ENCODE data around the gene TRIOBP. TPM values are rescaled to one million over a fixed set of nuclear protein-coding genes. Genes with fewer than 3 reads are reported as not detected.
A peak's percentile ranks its signal among the peaks of the same experiment; 100 is the strongest.

Gene TRIOBP
- total RNA-seq, 1 donor from 2014 or later, result 15.7 TPM

DNA sequence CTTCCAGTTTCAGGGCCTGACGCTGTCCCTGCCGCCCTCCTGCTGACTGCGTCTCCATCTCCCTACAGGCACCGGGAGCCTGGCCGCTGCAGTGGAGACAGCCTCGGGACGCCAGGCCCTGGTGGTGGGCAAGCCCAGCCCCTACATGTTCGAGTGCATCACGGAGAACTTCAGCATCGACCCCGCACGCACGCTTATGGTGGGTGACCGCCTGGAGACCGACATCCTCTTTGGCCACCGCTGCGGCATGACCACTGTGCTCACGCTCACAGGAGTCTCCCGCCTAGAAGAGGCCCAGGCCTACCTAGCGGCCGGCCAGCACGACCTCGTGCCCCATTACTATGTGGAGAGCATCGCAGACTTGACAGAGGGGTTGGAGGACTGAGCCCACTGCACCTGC, 31.4 kb upstream of the TRIOBP start:
- no peak for DNase-seq (ENCODE audit: low spot score)
- no peak for ATAC-seq

DNA sequence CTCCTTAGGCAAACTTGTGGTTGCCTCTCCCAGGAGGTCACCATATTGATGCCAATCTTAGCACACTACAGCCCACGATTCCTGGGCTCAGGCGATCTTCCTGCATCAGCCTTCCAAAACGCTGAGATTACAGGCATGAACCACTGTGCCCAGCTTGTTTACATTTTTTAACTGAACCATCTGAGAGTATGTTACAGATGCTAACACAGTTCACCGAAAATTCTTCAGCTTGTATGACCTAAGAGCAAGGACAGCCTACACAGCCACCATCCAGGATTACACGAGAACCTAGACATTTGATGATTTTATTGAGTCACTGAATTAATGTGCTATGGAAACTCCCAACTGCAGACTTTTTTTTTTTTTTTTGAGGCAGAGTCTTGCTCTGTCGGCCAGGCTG, 27.3 kb upstream of the TRIOBP start:
- DNase-seq (ENCODE audit: low spot score), result no peak
- no peak for ATAC-seq

DNA sequence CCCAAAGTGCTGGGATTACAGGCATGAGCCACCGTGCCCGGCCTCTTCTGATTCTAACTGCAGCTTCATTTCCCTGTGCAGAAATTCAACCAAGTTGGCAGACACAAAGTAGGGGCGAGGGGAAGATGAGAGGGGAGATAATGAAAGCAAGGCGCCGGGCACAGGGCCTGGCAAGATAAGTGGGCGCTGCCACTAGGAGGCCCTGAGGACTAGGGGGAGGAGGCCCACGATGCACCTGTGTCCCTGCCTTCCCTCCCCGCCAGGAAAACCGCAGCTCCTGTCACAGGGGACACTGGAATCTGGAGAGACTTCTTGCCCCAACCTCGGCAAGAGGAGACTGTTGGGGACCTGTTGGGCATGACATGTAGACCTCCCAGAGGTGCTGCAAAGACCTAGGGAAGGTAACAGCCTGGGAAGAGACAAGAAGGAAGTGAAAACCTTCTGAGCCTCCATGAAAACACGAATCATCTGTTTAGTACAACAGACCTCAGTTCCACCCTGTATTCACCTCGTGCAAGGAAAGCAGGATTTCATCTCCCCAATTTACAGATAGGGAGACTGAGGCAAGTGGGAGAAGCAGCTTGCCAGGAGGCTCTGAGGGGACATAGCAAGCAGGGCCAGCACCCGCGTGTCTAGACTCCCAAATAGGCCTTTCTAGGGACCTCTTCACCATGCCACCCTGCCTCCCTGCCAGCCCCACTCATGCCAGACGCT, 24.5 kb upstream of the TRIOBP start:
- no peak for ATAC-seq
- no peak for DNase-seq (ENCODE audit: low spot score)

DNA sequence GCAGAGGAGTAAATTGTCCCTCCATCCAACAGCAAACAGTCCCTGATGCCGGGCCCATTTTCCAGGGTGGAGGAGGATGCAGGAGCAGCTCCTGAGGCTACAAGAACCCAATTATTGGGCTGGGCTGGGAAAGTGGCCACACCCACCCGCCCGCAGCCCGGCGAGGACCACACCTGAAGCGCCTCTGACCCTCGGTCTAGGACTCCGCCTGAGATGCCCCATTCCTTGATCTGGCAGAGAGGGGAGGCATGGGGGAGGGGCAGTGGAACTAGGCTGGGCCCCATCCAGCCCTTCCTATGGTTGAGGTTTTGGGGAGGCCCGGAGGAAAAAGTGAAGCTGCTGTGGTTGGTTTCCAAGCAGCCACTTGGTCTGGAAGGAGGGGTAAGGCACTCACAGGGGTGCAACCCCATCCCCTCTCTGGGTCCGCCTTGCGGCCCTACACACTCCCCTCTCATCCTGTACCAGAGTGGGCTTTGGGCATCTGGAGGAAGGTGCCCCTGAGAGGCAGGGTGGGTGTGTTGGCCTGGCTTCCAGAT, 23.9 kb upstream of the TRIOBP start:
- DNase-seq (ENCODE audit: low spot score), result no peak
- ATAC-seq, result no peak

DNA sequence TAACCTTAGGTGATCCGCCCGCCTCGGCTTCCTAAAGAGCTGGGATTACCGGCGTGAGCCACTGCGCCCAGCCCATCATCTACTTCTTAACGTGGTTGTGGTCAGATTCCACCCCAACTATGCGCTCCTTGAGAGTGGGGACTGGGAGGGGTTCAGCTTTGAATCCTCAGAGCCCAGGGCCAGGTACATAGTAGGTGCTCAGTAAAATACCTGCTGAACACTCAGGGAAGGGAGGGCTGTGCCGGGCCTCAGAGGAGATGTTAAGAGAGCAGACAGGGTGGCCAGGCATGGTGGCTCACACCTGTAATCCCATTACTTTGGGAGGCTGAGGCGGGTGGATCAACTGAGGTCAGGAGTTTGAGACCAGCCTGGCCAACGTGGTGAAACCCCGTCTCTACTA, 22.6 kb upstream of the TRIOBP start:
- ATAC-seq, result no peak
- no peak for DNase-seq (ENCODE audit: low spot score)

DNA sequence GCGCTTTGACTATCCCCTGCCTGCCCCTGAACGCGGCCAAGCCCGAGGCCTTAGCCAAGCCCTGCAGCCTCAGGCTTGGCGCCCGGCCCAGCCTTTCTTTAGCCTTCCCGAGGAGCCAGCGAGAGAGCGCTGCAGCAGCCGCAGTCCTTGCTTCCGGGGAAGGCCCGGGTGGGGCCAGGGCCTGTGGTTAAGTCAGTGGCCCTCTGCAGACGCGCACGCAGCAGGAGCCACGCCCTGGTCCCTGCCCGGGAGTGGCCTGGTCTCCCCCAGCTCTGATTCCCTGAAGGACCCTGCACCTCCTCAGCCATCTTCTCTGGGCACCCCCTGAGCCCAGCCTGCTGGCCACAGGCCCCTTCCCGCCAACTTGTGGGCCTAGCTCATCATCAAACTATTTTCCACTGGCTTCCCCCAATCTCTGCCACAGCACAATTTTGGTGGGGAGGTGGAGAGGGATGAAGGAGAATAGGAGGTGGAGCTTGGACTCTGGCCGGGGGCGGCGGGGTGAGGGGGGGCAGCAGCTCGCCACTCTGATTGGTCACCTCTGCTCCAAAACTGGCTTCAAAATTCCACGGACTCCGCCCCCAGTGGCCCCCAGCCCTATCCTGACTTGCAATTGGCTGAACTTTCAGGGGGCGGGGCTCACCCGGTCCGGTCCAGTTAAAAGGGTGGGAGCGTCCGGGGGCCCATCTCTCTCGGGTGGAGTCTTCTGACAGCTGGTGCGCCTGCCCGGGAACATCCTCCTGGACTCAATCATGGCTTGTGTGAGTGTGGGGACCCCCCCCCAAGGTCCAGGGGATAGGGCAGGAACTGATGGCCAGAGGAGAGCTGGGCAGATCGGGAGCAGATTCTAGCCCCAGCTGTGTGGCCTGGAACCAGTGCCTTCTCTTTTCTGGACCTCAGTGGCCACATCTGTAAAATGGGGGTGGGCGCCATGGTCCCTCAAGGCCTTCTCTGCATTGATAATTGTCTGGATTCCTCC, 21.6 kb upstream of the TRIOBP start, which contains the start of gene LGALS1:
TSS of gene LGALS1 (plus strand) at position 686 of the 979 bp plus-strand sequence. CDS start at position 753, 67 bp downstream.
- ATAC-seq (peak; percentile 72), DNase-seq (ENCODE audit: low spot score) (peak; percentile 94)

DNA sequence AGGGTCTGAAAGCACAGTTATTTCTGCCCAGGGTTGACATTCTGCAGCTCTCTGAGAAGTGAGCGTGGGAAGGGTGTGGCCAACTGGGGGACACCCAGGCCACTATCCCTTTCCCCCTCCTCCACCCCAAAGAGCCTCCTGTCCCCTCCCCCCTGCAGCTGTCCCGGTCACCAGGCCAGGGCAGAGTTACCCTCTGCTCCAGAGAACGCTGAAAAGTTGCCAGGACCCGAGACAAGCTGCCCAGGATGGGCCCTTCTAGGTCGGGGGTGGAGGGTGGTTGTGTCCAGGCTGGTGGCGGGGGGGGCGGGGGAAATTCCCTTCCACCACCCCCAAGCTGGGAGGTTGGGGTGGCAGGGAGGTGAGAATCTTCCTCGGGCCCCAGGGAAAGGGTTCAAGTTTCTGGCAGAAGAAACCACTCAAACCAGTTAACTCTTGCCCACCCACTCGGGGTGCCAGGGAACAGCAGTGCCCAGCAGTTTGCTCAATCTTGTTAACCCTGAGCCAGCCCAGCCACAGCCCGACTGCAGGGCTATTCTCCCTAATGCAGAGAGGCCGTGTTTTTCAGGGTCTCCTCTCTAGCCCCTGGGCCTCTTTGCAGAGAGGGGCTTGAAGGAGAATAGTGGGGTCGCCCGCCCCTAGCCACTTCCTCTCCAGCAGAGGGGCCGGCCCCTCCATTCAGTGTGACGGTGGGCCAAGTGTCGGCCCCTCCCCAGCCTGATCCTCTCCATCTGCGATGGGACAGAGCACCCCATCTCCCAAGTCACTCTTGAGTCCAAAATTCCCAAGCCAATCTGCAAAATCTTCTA, 20.7 kb upstream of the TRIOBP start:
- peak; percentile 92 for DNase-seq (ENCODE audit: low spot score)
- peak; percentile 73 for ATAC-seq

DNA sequence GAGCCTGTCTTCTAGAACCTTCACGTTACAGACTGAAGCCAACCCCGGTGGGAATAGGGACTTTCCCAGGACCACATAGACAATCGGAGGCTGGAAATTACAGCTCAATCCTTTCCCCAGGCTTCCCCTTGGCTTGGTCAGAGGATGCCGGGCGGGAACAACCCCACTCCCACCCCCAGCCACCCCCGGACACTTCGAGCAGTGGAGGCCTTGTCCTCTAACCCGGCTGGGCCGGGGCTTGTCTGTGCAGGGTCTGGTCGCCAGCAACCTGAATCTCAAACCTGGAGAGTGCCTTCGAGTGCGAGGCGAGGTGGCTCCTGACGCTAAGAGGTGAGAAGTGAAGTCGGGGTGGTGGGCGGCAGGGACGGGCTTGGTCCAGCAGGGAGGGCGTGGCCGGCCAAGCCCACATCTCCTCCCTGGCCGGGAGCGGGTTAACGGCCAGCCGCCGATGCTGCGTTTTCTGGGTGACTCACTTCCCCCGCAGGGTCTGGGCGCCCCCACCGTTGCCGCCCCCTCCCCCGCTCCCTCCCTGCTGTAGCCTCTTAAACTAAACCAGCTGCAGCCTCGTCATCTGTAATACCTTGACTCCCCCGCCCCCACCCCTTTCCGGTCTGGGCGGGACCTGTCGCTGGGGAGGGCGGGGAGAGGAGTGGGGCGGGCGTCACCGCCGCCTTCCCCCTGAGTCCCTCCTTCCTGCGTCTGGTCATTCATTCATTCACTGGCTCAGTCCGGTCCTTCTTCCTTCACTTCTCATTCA, 19.9 kb upstream of the TRIOBP start:
- peak; percentile 44 for ATAC-seq

DNA sequence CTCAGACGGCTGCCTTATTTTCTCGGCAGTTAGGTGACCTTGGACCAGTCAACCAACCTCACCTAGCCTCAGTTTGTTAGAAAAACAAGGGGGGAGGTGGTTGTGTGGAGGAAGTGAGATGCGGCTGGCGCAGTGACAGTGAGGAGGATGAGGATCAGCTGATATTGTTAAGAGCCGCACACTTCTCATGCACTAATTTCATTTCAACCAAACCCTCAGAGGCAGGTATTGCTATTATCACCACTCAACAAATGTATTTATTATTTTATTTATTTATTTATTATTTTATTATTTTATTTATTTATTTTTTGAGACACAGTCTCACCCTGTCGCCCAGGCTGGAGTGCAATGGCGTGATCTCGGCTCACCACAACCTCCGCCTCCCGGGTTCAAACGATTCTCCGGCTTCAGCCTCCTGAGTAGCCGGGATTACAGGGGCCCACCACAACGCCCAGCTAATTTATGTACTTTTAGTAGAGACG, 19.3 kb upstream of the TRIOBP start:
- no peak for DNase-seq (ENCODE audit: low spot score)

More for the DNA sequence above, 19.9 kb upstream of the TRIOBP start:
- peak; percentile 86 for DNase-seq (ENCODE audit: low spot score)

DNA sequence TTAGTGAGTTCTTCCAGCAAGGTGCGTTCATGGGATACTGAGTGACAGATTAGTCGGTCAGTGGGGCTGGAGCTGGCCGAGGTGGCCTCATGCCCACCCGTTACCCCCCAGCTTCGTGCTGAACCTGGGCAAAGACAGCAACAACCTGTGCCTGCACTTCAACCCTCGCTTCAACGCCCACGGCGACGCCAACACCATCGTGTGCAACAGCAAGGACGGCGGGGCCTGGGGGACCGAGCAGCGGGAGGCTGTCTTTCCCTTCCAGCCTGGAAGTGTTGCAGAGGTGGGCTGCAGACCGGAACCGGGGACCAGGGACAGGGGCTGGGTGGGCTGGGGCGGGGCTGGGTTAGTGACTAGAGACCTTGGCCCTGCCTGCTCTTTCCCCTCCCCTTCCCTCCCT, 18.5 kb upstream of the TRIOBP start:
- no peak for DNase-seq (ENCODE audit: low spot score)
- ATAC-seq, result no peak

More for the DNA sequence above, 19.3 kb upstream of the TRIOBP start:
- ATAC-seq, result no peak

DNA sequence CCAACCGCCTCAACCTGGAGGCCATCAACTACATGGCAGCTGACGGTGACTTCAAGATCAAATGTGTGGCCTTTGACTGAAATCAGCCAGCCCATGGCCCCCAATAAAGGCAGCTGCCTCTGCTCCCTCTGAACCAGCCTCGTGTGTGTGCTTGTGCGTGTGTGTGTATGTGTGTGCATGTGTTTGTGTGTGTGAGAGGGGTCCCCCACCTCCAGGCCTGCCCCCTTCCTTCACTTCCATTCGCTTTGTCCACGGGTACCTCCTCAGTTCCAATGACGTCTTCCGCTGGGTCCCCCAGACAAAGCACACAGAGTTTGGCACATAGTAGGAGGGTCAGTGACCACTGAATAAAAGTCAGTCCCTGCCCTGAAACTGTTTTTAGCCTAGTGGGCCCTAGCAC, 17.2 kb upstream of the TRIOBP start:
- DNase-seq (ENCODE audit: low spot score) (no peak), ATAC-seq (no peak)

DNA sequence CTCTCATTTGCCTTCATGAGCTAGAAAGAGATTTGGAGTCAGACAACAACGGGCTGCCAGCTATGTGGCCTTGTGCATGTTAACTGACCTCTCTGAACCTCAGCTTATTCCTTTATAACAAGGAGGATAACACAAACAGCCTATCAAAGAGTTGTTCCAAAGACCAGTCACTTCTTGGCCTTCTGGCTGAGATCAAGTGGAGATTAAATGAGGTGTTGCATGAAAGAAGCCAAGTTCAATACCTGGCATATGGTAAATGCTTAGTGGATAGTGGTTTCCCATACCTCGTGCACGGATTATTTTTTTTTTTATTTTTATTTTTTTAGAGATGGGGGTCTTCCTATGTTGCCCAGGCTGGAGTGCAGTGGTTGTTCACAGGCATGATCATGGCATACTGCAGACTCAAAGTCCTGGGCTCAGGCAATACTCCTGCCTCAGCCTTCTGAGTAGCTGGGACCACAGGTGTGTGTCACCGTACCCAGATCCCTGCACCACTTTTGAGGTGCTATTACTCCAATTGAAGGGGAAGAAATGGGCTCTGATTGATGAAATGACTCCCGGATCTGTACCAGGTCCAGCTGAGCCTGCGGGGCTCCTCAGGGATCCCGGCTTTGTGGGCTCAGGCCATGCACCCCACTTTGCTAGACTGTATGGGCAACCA, 16.5 kb upstream of the TRIOBP start:
- ATAC-seq (no peak), DNase-seq (ENCODE audit: low spot score) (no peak)

DNA sequence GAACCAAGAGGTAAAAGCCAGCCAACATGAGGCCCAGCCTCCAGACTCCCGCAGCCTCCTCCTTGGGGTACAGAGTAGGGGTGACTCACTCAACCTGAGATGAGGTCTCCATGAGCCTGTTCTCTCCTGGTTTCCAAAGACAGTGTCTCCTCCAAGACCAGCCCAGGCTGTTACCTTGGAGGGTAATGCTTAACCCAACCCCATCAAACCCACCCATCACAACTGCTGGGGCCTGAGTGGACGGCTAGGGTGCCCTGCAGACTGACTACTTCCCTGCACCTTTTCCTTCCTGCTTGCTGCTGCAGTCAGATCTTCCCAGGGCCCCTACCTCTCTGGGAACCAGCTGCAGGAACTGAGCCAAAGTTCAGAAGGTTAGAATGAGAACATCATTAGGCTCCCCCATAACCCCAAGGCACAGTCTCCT, 15.8 kb upstream of the TRIOBP start:
- DNase-seq (ENCODE audit: low spot score), result no peak

DNA sequence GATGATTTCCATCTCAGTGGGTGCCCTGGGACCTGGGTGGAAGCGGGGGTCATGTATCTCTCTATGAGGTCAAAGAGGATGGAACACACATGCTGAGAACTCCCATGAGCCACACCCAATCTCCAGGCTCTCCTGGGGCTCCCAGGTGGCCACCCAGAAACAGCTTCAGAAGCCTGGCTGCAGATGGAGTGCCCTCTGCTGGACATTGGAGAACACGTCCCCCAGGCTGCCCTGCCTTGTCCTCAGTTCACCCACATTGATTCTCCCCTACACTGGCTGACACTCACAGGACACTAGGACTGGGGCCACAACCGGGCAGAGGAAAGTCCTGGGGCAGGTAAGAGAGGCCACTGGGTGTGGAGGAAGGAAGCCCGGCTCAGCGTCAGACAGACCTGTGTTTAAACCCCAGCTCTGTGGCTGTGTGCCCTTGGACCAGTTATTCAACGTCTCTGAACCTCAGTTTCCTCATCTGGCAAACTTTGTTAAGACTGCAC, 15.2 kb upstream of the TRIOBP start:
- ATAC-seq (peak; percentile 81), DNase-seq (ENCODE audit: low spot score) (peak; percentile 86)

More for the DNA sequence above, 15.8 kb upstream of the TRIOBP start:
- no peak for ATAC-seq

DNA sequence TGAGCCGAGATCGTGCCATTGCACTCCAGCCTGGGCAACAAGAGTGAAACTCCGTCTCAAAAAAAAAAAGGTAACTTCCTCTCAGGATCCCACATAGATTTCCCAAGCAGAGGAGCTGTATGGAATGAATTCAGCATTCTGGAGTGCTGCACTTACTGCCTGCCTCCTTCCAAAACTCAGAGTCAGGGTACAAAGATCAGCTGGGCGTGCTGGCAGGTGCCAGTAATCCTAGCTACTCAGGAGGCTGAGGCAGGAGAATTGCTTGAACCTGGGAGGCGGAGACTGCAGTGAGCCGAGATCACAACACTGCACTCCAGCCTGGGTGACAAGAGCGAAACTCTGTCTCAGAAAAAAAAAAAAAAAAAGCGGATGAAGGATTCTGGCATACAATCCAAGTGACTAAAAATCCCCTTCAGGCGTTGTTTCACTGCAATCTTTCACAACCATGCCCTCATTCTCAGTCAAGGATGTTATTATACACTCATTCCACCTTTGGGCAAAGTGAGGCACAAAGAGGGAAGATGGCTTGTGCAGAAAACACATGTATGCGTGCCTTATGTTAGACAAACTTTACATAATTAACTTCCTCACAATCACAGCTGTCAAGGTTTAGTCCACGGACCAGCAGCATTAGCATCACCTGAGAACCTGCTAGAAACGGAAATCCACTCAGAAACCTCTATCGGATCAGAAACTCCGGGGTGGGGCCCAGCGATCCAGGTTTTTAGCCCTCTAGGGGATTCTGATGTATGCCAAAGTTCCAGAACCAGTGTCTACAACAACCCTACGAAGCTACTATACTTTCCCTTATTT, 11.8 kb upstream of the TRIOBP start:
- peak; percentile 71 for DNase-seq (ENCODE audit: low spot score)
- ATAC-seq, result peak; percentile 58

DNA sequence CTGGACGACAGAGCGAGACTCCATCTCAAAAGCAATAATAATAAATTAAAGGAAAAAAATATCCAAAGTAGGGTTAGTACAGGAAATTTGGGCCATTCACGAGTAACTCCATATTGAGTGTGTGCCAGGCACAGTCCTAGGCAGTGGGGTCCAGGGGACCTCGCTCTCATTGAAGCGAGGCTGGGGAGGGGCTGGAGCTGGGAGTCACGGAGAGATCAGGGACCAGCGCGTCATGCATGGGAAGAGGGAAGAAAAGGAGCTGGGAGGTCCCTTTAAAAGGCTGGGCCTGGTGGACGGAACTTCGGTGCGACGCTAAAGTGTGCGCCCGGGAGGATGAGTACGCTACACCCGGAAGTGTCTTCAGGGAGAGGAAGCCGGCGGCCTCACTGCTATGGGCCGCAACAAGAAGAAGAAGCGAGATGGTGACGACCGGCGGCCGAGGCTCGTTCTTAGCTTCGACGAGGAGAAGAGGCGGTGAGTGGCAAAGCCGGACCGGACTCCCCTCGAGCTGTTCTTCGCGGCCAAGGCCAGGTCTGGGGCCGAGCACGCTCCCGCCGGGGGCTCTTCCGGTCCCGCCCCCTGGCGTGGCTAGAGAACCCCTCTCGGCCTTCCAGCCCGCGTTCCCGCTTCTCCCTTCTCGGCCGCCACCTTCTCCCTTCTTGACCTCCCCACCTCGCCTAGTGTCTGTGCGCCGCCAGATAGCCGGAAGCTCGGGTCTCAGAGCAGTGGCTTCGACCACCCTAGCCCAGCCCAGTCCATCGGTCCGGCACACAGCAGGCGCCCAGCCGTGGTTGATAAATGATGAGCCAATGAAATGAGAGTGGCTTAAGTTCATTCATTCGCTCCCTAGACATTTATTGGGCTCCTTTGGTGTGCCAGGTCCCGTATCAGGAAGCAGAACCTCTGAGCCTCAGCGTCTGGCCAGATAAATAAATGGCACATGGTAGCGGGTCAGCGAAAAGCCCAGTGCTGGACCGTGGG, 10.6 kb upstream of the TRIOBP start, which contains the start of gene NOL12:
TSS of gene NOL12 (plus strand) at position 342 of the 981 bp plus-strand sequence. CDS start at position 392, 50 bp downstream.
- DNase-seq (ENCODE audit: low spot score) (peak; percentile 84), ATAC-seq (peak; percentile 84)

DNA sequence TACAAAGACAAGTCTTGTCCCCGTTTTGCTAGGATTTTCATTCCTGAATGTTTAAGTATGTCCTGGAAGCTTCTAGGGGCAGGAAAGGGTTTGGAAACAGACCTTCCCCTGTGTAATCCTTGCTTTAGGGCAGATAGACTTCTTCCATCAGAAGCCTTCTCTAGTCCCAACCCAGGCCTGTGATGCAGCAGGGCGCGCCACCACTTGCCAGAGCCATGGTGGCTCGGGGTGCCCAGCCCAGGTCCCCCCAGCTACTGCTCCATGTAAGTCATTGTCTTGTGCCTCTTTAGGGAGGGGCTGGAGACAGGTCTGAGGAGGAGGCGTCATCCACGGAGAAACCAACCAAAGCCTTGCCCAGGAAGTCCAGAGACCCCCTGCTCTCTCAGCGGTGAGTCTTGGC, 6.4 kb upstream of the TRIOBP start:
- no peak for ATAC-seq
- no peak for DNase-seq (ENCODE audit: low spot score)
